Activated naive CD8-positive, alpha-beta T cell treated with anti-CD3 and anti-CD28 coated beads, Interleukin-2, amount 50 U/mL, for 24 hours (primary cell): Measurements from ENCODE around the gene RAB40B.
A peak's percentile ranks its signal among the peaks of the same experiment; 100 is the strongest.

ENCODE experiments used
- ATAC-seq: fragments of 150-1000 bp; cut with Tn5 transposase; one replicate; pipeline ENCODE4 v1.10.0; 2021
- DNase-seq: peaks from one replicate; pipeline ENCODE4 v3.0.0; 2021
- H3K27ac Mint-ChIP-seq: one replicate; pipeline ENCODE4 v1.8.0; 2021; ENCODE audit warnings: mild to moderate bottlenecking, mixed read lengths
- H3K27me3 Mint-ChIP-seq: one replicate; pipeline ENCODE4 v1.8.0; 2021; ENCODE audit warnings: mixed read lengths
- H3K36me3 Mint-ChIP-seq: one replicate; pipeline ENCODE4 v1.8.0; 2021; ENCODE audit warnings: low read depth, mixed read lengths
- H3K4me1 Mint-ChIP-seq: one replicate; pipeline ENCODE4 v1.8.0; 2021; ENCODE audit warnings: mixed read lengths
- H3K4me3 Mint-ChIP-seq: one replicate; pipeline ENCODE4 v1.8.0; 2021; ENCODE audit warnings: mild to moderate bottlenecking, moderate library complexity, mixed read lengths
- H3K9me3 Mint-ChIP-seq: one replicate; pipeline ENCODE4 v1.8.0; 2021; ENCODE audit warnings: mixed read lengths

The RAB40B gene

DNA sequence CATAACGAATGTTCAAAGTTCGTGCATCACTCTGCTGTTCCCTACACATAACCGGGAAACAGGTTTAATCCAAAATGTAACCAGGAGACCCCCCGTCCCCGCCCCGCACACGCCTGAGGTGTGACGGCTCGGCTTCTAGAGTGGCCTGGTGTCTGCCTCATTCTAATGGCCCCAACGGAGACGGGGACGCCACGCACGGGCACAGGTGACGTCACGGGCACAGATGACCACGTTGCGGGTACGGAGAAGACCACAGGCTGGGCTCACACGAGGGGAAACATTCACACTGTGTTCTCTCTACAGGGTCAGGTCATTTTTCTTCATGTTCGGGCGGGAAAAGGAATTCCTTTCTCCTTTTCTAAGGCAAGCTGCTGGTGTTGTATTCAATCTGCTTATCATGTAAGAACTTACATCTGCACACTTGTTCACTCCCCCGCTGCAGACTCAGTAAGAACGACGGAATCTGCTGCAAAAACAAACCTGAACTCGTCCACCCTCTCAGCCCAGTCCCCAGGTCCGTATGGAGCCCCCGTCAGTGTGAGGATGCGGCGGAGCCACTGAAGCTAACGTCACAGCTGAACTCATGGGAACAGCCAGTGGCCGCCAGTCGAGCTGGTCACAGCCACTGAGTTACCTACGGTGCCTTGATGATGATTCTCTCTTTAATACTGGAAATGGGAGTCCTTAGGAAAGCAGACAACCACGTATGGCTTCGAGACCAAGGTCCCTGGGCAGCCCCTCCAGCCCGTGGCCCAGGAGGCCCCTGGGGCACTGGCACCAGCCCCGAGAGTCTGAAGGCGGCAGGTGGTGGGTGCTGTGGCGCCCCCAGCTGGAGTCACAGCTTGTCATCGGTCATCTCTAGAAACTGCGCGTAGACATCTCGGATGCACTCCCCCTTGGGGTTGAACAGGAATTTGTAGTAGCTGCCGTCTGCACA is 83.1 kb downstream of the RAB40B start:
- Mint-ChIP-seq H3K4me1 (no peaks in the 10 kb centered on the region), H3K9me3 (no peaks in the 10 kb centered on the region), H3K4me3 (no peak overlapping the region), H3K36me3 (peaks cover 49% of the 10 kb centered on the region), H3K27me3 (no peaks in the 10 kb centered on the region), H3K27ac (no peak overlapping the region)
- ATAC-seq (peak; percentile 17), DNase-seq (no peak)

DNA sequence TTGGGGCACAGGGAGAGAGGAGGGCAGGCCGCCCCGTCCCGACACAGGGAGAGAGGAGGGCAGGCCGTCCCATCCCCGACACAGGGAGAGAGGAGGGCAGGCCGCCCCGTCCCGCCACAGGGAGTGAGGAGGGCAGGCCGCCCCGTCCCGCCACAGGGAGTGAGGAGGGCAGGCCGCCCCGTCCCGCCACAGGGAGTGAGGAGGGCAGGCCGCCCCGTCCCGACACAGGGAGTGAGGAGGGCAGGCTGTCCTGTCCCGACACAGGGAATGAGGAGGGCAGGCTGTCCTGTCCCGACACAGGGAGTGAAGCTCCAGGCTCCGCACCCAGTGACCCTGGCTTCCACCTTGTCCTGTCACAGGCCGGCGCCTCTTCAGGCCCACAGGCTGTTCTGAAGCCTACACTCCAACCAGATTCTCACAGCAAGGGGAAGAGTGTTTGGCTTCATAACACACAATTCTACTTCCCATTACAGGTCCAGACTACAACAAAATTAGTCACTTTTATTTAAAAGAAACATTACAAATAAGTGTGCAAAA is 84.3 kb downstream of the RAB40B start:
- H3K27ac Mint-ChIP-seq: no peak overlapping the region
- peaks cover 50% of the 10 kb centered on the region for H3K36me3 Mint-ChIP-seq
- ATAC-seq: no peak

DNA sequence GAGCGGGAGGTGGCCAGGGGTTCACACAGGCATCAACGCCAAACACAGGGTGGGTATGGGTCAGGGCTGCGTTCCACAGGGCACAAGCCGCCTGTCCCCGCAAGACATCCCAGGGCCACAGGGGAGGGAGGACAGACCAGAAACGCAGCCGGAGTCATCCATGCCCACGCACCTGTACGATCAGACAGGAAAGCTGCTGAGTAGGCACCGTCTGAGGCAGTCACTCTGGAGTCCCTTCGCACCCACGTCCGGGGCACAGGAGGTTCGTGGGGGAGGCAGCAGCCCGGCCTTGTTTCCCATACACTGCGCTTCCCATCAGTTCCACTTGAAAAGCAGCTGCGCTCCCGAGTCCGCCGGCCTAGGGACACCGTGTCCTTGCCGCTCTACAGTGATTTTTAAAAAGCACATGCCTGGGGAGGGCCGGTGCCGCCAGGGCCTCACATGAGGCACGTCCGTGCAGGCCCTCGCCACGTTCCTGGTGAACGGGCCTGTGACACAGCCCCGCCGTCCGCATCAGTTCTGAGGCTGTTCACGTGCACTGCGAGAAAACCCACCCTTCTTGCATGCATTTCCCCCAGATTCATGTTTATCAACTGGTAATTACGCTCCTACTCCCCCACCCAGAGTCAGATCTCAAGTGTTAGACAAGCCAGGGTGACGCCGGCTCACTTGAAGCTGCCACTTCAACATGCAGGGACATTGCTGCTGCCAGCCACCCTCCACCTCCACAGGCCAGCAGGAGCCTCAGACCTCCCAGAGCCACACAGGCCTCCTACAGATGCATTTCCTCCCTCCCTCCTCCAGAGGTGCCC is 85.0 kb downstream of the RAB40B start:
- DNase-seq (no peak), ATAC-seq (peak; percentile 37)
- Mint-ChIP-seq H3K4me1 (no peaks in the 10 kb centered on the region), H3K9me3 (no peaks in the 10 kb centered on the region), H3K4me3 (no peak overlapping the region), H3K27ac (no peak overlapping the region), H3K27me3 (no peaks in the 10 kb centered on the region), H3K36me3 (peaks cover 47% of the 10 kb centered on the region)

More for the DNA sequence above, 84.3 kb downstream of the RAB40B start:
- DNase-seq: no peak
- no peaks in the 10 kb centered on the region for H3K9me3 Mint-ChIP-seq
- no peaks in the 10 kb centered on the region for H3K27me3 Mint-ChIP-seq
- no peaks in the 10 kb centered on the region for H3K4me1 Mint-ChIP-seq
- no peak overlapping the region for H3K4me3 Mint-ChIP-seq

DNA sequence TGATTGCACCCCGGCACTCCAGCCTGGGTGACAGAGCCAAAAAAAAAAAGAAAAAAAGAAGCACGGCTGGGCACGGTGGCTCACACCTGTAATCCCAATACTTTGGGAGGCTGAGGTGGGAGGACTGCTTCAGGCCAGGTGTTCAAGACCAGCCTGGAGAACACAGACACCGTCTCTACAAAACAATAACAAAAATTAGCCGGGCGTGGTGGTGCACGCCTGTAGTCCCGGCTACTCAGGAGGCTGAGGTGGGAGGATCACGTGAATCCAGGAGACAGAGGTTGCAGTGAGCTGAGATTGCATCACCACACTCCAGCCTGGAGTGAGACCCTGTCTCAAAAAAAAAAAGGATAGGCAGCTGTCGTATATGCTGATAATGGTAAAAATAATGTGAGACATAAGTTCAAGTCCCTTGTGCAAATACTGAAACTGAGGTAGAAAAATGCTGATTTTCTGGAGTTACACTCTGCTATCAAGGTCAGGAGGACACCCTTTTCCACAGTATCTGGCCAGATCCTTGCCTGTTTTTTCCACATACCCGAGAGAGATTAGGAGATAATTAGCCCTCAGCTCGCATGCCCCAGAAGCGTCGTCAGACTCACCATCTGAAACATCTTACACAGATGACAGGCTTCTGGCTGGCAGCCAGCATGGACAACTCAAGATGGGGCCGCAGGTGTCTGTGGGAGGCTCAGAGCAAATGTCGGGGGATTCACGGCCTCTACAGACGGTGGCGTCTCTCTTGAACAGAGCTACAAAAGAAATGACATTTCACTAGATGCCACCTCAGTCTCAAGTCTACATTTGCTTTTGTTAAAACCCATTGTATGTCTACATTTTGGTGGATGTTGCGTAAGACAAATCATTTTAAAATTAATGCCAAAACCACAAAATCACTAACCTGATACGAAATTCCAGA is 87.1 kb downstream of the RAB40B start:
- DNase-seq (no peak), ATAC-seq (no peak)
- no peak overlapping the region for H3K27ac Mint-ChIP-seq
- no peaks in the 10 kb centered on the region for H3K4me1 Mint-ChIP-seq
- peaks cover 36% of the 10 kb centered on the region for H3K36me3 Mint-ChIP-seq
- H3K4me3 Mint-ChIP-seq: no peak overlapping the region
- H3K27me3 Mint-ChIP-seq: no peaks in the 10 kb centered on the region
- H3K9me3 Mint-ChIP-seq: no peaks in the 10 kb centered on the region

DNA sequence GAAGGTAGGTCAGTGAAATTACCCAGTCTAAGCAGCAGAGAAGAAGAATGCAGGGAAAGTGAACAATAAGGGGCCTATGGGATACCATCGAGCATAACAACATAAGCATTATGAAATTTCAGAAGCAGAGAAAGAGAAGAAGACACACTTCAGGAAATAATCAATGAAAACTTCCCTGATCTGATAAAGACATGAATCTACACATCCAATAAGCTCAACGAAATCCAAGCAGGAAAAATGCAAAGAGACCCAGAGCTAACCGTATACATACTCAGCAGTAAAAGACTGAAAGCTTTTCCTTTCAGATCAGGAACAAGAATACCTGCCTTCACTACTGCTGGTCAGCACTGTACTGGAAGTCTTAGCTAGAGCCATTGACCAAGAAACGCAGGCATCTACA is 88.8 kb downstream of the RAB40B start:
- Mint-ChIP-seq H3K9me3 (no peaks in the 10 kb centered on the region), H3K27ac (no peak overlapping the region), H3K4me1 (no peaks in the 10 kb centered on the region), H3K27me3 (no peaks in the 10 kb centered on the region), H3K36me3 (peaks cover 35% of the 10 kb centered on the region), H3K4me3 (no peak overlapping the region)
- DNase-seq (no peak), ATAC-seq (no peak)

DNA sequence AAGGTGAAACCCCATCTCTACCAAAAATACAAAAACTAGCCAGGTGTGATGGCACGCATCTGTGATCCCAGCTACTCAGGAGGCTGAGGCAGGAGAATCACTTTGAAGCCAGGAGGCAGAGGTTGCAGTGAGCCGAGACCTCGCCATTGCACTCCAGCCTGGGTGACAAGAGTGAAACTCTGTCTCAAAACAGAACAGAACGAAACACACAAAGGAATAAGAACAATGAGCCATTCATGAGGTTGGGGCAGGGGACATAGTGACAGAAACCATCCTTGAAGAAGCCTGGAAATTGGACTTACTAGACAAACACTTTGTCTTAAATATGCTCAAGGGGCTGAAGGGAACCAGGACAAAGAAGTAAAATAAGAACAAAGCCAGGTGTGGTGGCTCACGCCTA is 89.7 kb downstream of the RAB40B start:
- H3K27ac Mint-ChIP-seq: no peak overlapping the region
- no peaks in the 10 kb centered on the region for H3K27me3 Mint-ChIP-seq
- H3K4me3 Mint-ChIP-seq: no peak overlapping the region
- no peaks in the 10 kb centered on the region for H3K9me3 Mint-ChIP-seq
- DNase-seq (no peak), ATAC-seq (no peak)
- H3K4me1 Mint-ChIP-seq: no peaks in the 10 kb centered on the region
- peaks cover 37% of the 10 kb centered on the region for H3K36me3 Mint-ChIP-seq

DNA sequence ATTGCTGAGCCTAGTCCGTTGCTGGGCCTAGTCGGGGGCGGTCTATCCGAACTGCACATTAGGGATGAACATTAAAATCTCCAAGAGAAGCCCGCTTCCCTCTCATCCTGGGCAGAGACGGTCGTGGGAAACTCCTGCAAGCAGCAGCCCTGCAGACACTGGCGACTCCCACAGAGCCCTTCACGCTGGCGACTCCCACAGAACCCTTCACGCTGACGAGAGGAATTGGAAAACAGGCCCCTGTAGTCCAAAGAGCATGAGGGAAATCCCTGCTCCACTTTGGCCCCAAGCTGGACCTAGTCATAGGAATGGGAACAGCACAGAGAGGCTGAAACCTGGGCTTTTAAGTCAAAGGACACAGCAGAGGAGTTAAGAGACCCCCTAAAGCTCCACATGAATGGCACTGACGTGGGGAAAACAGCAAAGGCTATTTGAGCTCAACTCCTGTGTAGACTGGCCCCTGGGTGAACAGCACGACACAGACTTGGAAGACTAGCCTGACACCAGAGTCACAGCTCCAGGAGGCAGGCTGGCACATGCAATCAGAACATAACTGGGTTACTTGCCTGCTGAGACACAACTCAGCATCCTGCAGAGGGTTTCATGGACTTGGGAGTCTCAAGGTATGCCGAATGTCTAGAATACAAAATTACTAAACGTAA is 92.4 kb downstream of the RAB40B start:
- DNase-seq (no peak), ATAC-seq (no peak)
- no peaks in the 10 kb centered on the region for H3K27me3 Mint-ChIP-seq
- H3K36me3 Mint-ChIP-seq: peaks cover 44% of the 10 kb centered on the region
- no peak overlapping the region for H3K4me3 Mint-ChIP-seq
- peak overlapping the region; percentile 35 for H3K27ac Mint-ChIP-seq
- peaks cover 2% of the 10 kb centered on the region for H3K4me1 Mint-ChIP-seq
- no peaks in the 10 kb centered on the region for H3K9me3 Mint-ChIP-seq
